ENCODE data around the gene GAST.
"Not testable (repeated sequence)": the region's sequence is repeated elsewhere in the genome, so short reads cannot be mapped to it uniquely, and the experiment has no call there.

GAST gene

GRCh38 chr17:41684035-41684434 lies 28.1 kb upstream of the GAST start:
- Histone ChIP-seq H3K27me3 (replicated peaks; ENCODE audit: control insufficient read depth, insufficient read depth, low read length, poor library complexity, severe bottlenecking) (no peaks in the 10 kb centered on the region), H3K9me3 (ENCODE audit: control insufficient read depth, low read length) (no peaks in the 10 kb centered on the region), H3K4me3 (ENCODE audit: insufficient read depth, low read depth, low read length, poor library complexity, severe bottlenecking) (no peak overlapping the region), H3K27ac (ENCODE audit: insufficient read depth, low read length, poor library complexity, severe bottlenecking) (no peak overlapping the region), H3K4me1 (ENCODE audit: control insufficient read depth, insufficient read depth, low read length, poor library complexity, severe bottlenecking) (peaks cover 13% of the 10 kb centered on the region), H3K36me3 (ENCODE audit: control insufficient read depth, insufficient read depth, low read length) (peaks cover 3% of the 10 kb centered on the region)
- DNase-seq, result no peak

GRCh38 chr17:41685753-41686152 lies 26.4 kb upstream of the GAST start:
- DNase-seq; H3K4me3 ChIP-seq (ENCODE audit: insufficient read depth, low read depth, low read length, poor library complexity, severe bottlenecking); H3K9me3 ChIP-seq (ENCODE audit: control insufficient read depth, low read length); H3K27me3 ChIP-seq (replicated peaks; ENCODE audit: control insufficient read depth, insufficient read depth, low read length, poor library complexity, severe bottlenecking); H3K27ac ChIP-seq (ENCODE audit: insufficient read depth, low read length, poor library complexity, severe bottlenecking): not testable (repeated sequence)
- Histone ChIP-seq H3K36me3 (ENCODE audit: control insufficient read depth, insufficient read depth, low read length) (peaks cover 18% of the 10 kb centered on the region), H3K4me1 (ENCODE audit: control insufficient read depth, insufficient read depth, low read length, poor library complexity, severe bottlenecking) (peaks cover 18% of the 10 kb centered on the region)

- Histone ChIP-seq H3K27me3 (replicated peaks; ENCODE audit: control insufficient read depth, insufficient read depth, low read length, poor library complexity, severe bottlenecking) (no peaks in the 10 kb centered on the region), H3K36me3 (ENCODE audit: control insufficient read depth, insufficient read depth, low read length) (peaks cover 23% of the 10 kb centered on the region), H3K27ac (ENCODE audit: insufficient read depth, low read length, poor library complexity, severe bottlenecking) (no peak overlapping the region), H3K4me1 (ENCODE audit: control insufficient read depth, insufficient read depth, low read length, poor library complexity, severe bottlenecking) (peaks cover 23% of the 10 kb centered on the region), H3K4me3 (ENCODE audit: insufficient read depth, low read depth, low read length, poor library complexity, severe bottlenecking) (no peak overlapping the region), H3K9me3 (ENCODE audit: control insufficient read depth, low read length) (no peaks in the 10 kb centered on the region)
- no peak for DNase-seq
Measured at GRCh38 chr17:41686281-41686680, 25.9 kb upstream of the GAST start.

GRCh38 chr17:41687828-41688640 lies 24.1 kb upstream of the GAST start:
- DNase-seq, result peak in 2 of 3 donors; percentile 45 to 49

GRCh38 chr17:41688641-41689496 lies 23.3 kb upstream of the GAST start, which contains the start of gene EIF1:
EIF1 (plus strand) TSS chr17:41688885; CDS start chr17:41689039, 154 bp downstream.
- Histone ChIP-seq H3K4me3 (ENCODE audit: insufficient read depth, low read depth, low read length, poor library complexity, severe bottlenecking) (peak within 1 kb of the TSS; percentile 92), H3K27me3 (replicated peaks; ENCODE audit: control insufficient read depth, insufficient read depth, low read length, poor library complexity, severe bottlenecking) (no peaks in the 10 kb centered on the region), H3K9me3 (ENCODE audit: control insufficient read depth, low read length) (no peaks in the 10 kb centered on the region), H3K27ac (ENCODE audit: insufficient read depth, low read length, poor library complexity, severe bottlenecking) (peak within 1 kb of the TSS; percentile 100), H3K36me3 (ENCODE audit: control insufficient read depth, insufficient read depth, low read length) (peaks cover 45% of the 10 kb centered on the region), H3K4me1 (ENCODE audit: control insufficient read depth, insufficient read depth, low read length, poor library complexity, severe bottlenecking) (peaks cover 29% of the 10 kb centered on the region)
- peak; percentile 99 to 100 (median 99) for DNase-seq

More at GRCh38 chr17:41687828-41688640, 24.1 kb upstream of the GAST start:
- Histone ChIP-seq H3K27me3 (replicated peaks; ENCODE audit: control insufficient read depth, insufficient read depth, low read length, poor library complexity, severe bottlenecking) (no peaks in the 10 kb centered on the region), H3K4me3 (ENCODE audit: insufficient read depth, low read depth, low read length, poor library complexity, severe bottlenecking) (peak overlapping the region; percentile 92), H3K9me3 (ENCODE audit: control insufficient read depth, low read length) (no peaks in the 10 kb centered on the region), H3K4me1 (ENCODE audit: control insufficient read depth, insufficient read depth, low read length, poor library complexity, severe bottlenecking) (peaks cover 29% of the 10 kb centered on the region), H3K36me3 (ENCODE audit: control insufficient read depth, insufficient read depth, low read length) (peaks cover 41% of the 10 kb centered on the region), H3K27ac (ENCODE audit: insufficient read depth, low read length, poor library complexity, severe bottlenecking) (peak overlapping the region; percentile 100)

GRCh38 chr17:41689497-41690299 lies 22.4 kb upstream of the GAST start:
- H3K9me3 ChIP-seq (ENCODE audit: control insufficient read depth, low read length), result no peaks in the 10 kb centered on the region
- peak overlapping the region; percentile 92 for H3K4me3 ChIP-seq (ENCODE audit: insufficient read depth, low read depth, low read length, poor library complexity, severe bottlenecking)
- peaks cover 29% of the 10 kb centered on the region for H3K4me1 ChIP-seq (ENCODE audit: control insufficient read depth, insufficient read depth, low read length, poor library complexity, severe bottlenecking)
- H3K36me3 ChIP-seq (ENCODE audit: control insufficient read depth, insufficient read depth, low read length), result peaks cover 50% of the 10 kb centered on the region
- no peaks in the 10 kb centered on the region for H3K27me3 ChIP-seq (replicated peaks; ENCODE audit: control insufficient read depth, insufficient read depth, low read length, poor library complexity, severe bottlenecking)
- DNase-seq, result peak in 1 of 3 donors; percentile 42
- H3K27ac ChIP-seq (ENCODE audit: insufficient read depth, low read length, poor library complexity, severe bottlenecking), result peak overlapping the region; percentile 100

GRCh38 chr17:41690497-41690896 lies 21.6 kb upstream of the GAST start:
- Histone ChIP-seq H3K36me3 (ENCODE audit: control insufficient read depth, insufficient read depth, low read length) (peaks cover 56% of the 10 kb centered on the region), H3K4me1 (ENCODE audit: control insufficient read depth, insufficient read depth, low read length, poor library complexity, severe bottlenecking) (peaks cover 29% of the 10 kb centered on the region), H3K27me3 (replicated peaks; ENCODE audit: control insufficient read depth, insufficient read depth, low read length, poor library complexity, severe bottlenecking) (no peaks in the 10 kb centered on the region), H3K27ac (ENCODE audit: insufficient read depth, low read length, poor library complexity, severe bottlenecking) (peak overlapping the region; percentile 100), H3K4me3 (ENCODE audit: insufficient read depth, low read depth, low read length, poor library complexity, severe bottlenecking) (peak overlapping the region; percentile 92), H3K9me3 (ENCODE audit: control insufficient read depth, low read length) (no peaks in the 10 kb centered on the region)
- DNase-seq, result no peak

- Histone ChIP-seq H3K27ac (ENCODE audit: insufficient read depth, low read length, poor library complexity, severe bottlenecking) (peak overlapping the region; percentile 100), H3K4me1 (ENCODE audit: control insufficient read depth, insufficient read depth, low read length, poor library complexity, severe bottlenecking) (peaks cover 29% of the 10 kb centered on the region), H3K9me3 (ENCODE audit: control insufficient read depth, low read length) (no peaks in the 10 kb centered on the region), H3K27me3 (replicated peaks; ENCODE audit: control insufficient read depth, insufficient read depth, low read length, poor library complexity, severe bottlenecking) (no peaks in the 10 kb centered on the region), H3K4me3 (ENCODE audit: insufficient read depth, low read depth, low read length, poor library complexity, severe bottlenecking) (no peak overlapping the region), H3K36me3 (ENCODE audit: control insufficient read depth, insufficient read depth, low read length) (peaks cover 56% of the 10 kb centered on the region)
- peak in 1 of 3 donors; percentile 6 for DNase-seq
Measured at GRCh38 chr17:41691031-41691777, 20.9 kb upstream of the GAST start.

Measured in effector memory CD4-positive, alpha-beta T cell (primary cell).